HepG2 (cell line): Measurements from ENCODE around the gene FBF1. TPM values are rescaled to one million over a fixed set of nuclear protein-coding genes. Genes with fewer than 3 reads are reported as not detected.
A peak's percentile ranks its signal among the peaks of the same experiment; 100 is the strongest.

ENCODE experiments used
- ATRX ChIP-seq: sonication (generic); formaldehyde crosslinking; IDR thresholded peaks from 2 replicates; pipeline ENCODE4 v1.4.0; 2020; ENCODE audit warnings: missing genetic modification reagents, borderline replicate concordance
- GATAD1 ChIP-seq: IDR thresholded peaks from 2 replicates; pipeline ENCODE4 v1.6.1; 2016; ENCODE audit warnings: missing genetic modification reagents, missing compliant biosample characterization
- HCFC1 ChIP-seq: fragments of 150-350 bp; IDR thresholded peaks from 2 replicates; pipeline ENCODE4 v1.6.1; 2014; ENCODE audit warnings: low read depth, low read length
- RCOR2 ChIP-seq: IDR thresholded peaks from 2 replicates; pipeline ENCODE4 v1.6.1; 2016; ENCODE audit warnings: missing biosample characterization, missing genetic modification reagents
- SNAI1 ChIP-seq: sonication (generic); formaldehyde crosslinking; IDR thresholded peaks from 2 replicates; pipeline ENCODE4 v1.5.0; 2020; ENCODE audit warnings: mild to moderate bottlenecking, missing genetic modification reagents, borderline replicate concordance
- STAT6 ChIP-seq: sonication (generic); formaldehyde crosslinking; IDR thresholded peaks from 2 replicates; pipeline ENCODE4 v1.4.0; 2020; ENCODE audit warnings: missing genetic modification reagents, mild to moderate bottlenecking, borderline replicate concordance
- TAF1 ChIP-seq: sonication (generic); formaldehyde crosslinking; IDR thresholded peaks from 2 replicates; pipeline ENCODE4 v1.4.0; 2020; ENCODE audit warnings: missing genetic modification reagents
- TSC22D2 ChIP-seq: sonication (generic); formaldehyde crosslinking; IDR thresholded peaks from 2 replicates; pipeline ENCODE4 v1.5.1; 2020; ENCODE audit warnings: missing genetic modification reagents, mild to moderate bottlenecking, borderline replicate concordance
- ZBTB1 ChIP-seq: sonication (generic); formaldehyde crosslinking; IDR thresholded peaks from 2 replicates; pipeline ENCODE4 v1.4.0; 2020; ENCODE audit warnings: missing genetic modification reagents, borderline replicate concordance
- ZNF646 ChIP-seq: sonication (generic); formaldehyde crosslinking; IDR thresholded peaks from 2 replicates; pipeline ENCODE4 v1.9.0; 2021; ENCODE audit warnings: mild to moderate bottlenecking, missing genetic modification reagents
- ZNF674 ChIP-seq: sonication (generic); formaldehyde crosslinking; IDR thresholded peaks from 2 replicates; pipeline ENCODE4 v1.5.0; 2020; ENCODE audit warnings: low read depth, mild to moderate bottlenecking, missing genetic modification reagents
- polyA plus RNA-seq, 8 experiments: library from polyadenylated mRNA; depleted of rRNA in 3 of 8; stranded (reverse) in 7 of 8; unstranded in 1 of 8; fragments of >200 nt; fragmentation: Illumina TruSeq in 4 of 8; extraction: Trizol in 4 of 8; gene quantifications; 2 replicates each; pipeline versions ENCODE4 v1.2.1 to v1.2.3, GENCODE V29; 2011 to 2016; ENCODE audit warnings: low read depth in 4 of 8, missing spikeins in 1 of 8, mixed read lengths in 1 of 8; ENCODE audit not compliant: insufficient read depth in 1 of 8
- total RNA-seq, 5 experiments: library from RNA; depleted of rRNA; stranded (reverse); fragments of >200 nt; fragmentation: Illumina TruSeq; extraction: Trizol; gene quantifications; 2 replicates each; pipeline ENCODE4 v1.2.3, GENCODE V29; 2016; ENCODE audit warnings: low read depth in 1 of 5
- TF ChIP-seq, protein P1 (sequence below): sonication (generic); formaldehyde crosslinking; IDR thresholded peaks from 2 replicates; pipeline ENCODE4 v1.4.0; 2020; ENCODE audit warnings: missing genetic modification reagents, borderline replicate concordance

The FBF1 gene
- total and polyA plus RNA-seq, 2 of the 13 experiments (the other 11 are each of a cell fraction or from before 2014, with no cell fraction given): 2.4 to 8.1 TPM

DNA sequence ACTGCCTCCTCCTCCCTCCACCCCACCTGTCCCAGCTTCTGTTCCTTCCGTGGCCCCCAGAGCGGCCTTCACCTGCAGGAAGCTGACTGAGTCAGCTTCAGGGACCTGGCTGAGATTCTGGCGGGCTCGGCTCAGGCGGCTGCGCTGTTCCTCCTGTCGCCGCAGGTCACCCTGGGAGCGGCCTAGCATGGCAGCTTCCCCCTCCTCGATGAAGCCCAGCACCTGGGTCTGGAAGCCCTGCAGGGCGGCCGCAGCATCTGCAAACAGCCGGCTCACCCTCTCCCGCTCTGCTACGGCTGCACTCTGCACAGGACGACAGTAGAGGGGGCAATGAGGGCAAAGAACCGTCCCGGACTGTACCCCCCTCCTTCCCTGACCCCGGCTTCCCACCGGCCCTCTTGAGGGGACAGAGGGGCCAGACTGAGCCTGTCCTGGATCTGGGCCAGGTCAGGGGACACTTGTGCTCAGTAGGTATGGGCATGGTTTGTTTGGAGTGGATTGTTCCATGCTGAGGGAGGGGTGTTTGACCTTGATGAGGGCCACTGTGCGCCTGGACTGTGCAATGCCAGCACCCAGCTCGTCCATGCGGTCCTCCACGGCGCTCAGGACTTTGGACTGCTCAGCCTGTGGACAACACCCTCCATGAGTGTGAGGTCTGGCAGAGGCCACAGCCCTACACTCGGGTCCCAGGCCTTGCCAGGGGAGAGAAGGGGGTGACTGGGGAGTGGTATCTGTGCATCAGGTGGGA lies 64.5 kb downstream of the FBF1 start (continued):
- TF ChIP-seq, protein P1, sequence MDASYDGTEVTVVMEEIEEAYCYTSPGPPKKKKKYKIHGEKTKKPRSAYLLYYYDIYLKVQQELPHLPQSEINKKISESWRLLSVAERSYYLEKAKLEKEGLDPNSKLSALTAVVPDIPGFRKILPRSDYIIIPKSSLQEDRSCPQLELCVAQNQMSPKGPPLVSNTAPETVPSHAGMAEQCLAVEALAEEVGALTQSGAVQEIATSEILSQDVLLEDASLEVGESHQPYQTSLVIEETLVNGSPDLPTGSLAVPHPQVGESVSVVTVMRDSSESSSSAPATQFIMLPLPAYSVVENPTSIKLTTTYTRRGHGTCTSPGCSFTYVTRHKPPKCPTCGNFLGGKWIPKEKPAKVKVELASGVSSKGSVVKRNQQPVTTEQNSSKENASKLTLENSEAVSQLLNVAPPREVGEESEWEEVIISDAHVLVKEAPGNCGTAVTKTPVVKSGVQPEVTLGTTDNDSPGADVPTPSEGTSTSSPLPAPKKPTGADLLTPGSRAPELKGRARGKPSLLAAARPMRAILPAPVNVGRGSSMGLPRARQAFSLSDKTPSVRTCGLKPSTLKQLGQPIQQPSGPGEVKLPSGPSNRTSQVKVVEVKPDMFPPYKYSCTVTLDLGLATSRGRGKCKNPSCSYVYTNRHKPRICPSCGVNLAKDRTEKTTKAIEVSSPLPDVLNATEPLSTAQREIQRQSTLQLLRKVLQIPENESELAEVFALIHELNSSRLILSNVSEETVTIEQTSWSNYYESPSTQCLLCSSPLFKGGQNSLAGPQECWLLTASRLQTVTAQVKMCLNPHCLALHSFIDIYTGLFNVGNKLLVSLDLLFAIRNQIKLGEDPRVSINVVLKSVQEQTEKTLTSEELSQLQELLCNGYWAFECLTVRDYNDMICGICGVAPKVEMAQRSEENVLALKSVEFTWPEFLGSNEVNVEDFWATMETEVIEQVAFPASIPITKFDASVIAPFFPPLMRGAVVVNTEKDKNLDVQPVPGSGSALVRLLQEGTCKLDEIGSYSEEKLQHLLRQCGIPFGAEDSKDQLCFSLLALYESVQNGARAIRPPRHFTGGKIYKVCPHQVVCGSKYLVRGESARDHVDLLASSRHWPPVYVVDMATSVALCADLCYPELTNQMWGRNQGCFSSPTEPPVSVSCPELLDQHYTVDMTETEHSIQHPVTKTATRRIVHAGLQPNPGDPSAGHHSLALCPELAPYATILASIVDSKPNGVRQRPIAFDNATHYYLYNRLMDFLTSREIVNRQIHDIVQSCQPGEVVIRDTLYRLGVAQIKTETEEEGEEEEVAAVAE (CRISPR knock-in tag): peak; percentile 57
- TF ChIP-seq ZBTB1 (CRISPR knock-in tag) (no peak), ATRX (no peak), STAT6 (CRISPR knock-in tag) (peak; percentile 76; the same call in 1 of the 2 replicates), TSC22D2 (CRISPR knock-in tag) (no peak; the same call in 1 of the 2 replicates), HCFC1 (no peak), GATAD1 (peak; percentile 82), ZNF674 (CRISPR knock-in tag) (peak; percentile 75), ZNF646 (CRISPR knock-in tag) (0 out of 2 replicates have a peak, but pooled peaks have one; percentile 5), SNAI1 (CRISPR knock-in tag) (peak; percentile 88; the same call in 1 of the 2 replicates), RCOR2 (CRISPR knock-in tag) (no peak; the same call in 1 of the 2 replicates), TAF1 (CRISPR knock-in tag) (peak; percentile 93)
